GM10248 (cell line): ENCODE results near the gene LDB2.

Source experiments
- CTCF ChIA-PET: fragments of 300-600 bp; sonication (Branson Sonifier 250); formaldehyde crosslinking; extraction: SDS; loops from one replicate; lab custom pipeline; 2021; ENCODE audit warnings: antibody characterized with exemption; lab: Yijun Ruan, JAX
- POLR2A ChIA-PET: fragments of 350-650 bp; sonication (Branson Sonifier 250); formaldehyde crosslinking; extraction: SDS; loops from one replicate; lab custom pipeline; 2020; ENCODE audit warnings: antibody characterized with exemption; lab: Yijun Ruan, JAX
- DNase-seq: peaks from one replicate; pipeline ENCODE4 v3.0.0; 2012; ENCODE audit errors: extremely low spot score
- TF ChIP-seq, protein P1 (sequence below): IDR thresholded peaks from 2 replicates; pipeline ENCODE4 v1.5.1; 2012; ENCODE audit warnings: mild to moderate bottlenecking, low read depth; ENCODE audit errors: extremely low read depth, missing control alignments, control extremely low read depth

Gene LDB2

DNA sequence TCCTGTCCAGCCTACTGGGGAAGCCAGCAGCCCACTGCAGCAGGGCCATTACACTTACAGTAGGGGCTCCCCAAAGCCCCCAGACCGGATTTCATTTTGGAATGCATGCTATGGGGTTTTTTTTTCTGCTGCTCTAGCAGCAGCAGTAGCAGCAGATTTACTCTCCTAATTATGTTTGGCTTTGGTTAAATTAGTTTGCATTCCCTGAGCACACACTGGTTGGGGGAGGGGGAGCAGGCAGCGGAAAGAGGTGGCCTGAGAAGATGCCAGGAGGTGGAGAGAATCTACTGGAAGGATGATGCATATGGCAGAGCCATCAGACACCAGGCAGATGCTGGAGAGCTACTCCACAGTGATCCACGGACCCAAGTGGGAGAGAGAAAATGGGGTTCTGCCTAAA, 109.6 kb downstream of the LDB2 start:
- ChIA-PET CTCF (no interaction called here), POLR2A (no interaction called here)
- no peak for DNase-seq
- TF ChIP-seq, protein P1, sequence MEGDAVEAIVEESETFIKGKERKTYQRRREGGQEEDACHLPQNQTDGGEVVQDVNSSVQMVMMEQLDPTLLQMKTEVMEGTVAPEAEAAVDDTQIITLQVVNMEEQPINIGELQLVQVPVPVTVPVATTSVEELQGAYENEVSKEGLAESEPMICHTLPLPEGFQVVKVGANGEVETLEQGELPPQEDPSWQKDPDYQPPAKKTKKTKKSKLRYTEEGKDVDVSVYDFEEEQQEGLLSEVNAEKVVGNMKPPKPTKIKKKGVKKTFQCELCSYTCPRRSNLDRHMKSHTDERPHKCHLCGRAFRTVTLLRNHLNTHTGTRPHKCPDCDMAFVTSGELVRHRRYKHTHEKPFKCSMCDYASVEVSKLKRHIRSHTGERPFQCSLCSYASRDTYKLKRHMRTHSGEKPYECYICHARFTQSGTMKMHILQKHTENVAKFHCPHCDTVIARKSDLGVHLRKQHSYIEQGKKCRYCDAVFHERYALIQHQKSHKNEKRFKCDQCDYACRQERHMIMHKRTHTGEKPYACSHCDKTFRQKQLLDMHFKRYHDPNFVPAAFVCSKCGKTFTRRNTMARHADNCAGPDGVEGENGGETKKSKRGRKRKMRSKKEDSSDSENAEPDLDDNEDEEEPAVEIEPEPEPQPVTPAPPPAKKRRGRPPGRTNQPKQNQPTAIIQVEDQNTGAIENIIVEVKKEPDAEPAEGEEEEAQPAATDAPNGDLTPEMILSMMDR: no peak

GRCh38 chr4:16785793-16786527, 112.5 kb downstream of the LDB2 start:
- TF ChIP-seq, protein P1: no peak
- no peak for DNase-seq
- POLR2A ChIA-PET: no interaction called here
- CTCF ChIA-PET: interaction anchor here (1.2 kb wide), 1 partner anchor 8 kb away, joined by 3 read pairs; no protein-coding TSS in a partner anchor

DNA sequence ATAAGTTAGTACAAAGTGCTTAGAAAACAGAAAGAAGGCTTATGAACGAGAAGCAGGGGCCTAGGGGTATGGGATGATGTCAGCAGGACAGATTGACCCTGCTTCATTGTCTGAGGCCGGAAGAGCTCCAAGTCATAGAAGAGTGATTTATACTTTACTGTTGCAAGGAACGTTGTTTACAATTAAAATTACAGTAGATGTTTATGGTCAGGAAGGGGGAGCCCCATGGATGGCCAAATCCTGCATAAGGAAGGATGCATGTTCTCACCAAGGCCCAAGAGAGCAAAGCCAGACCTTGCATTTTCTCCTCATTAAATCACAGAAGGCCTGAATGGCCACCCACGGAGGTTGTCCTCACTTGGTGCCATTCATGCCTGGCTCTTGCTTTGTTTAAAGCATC, 115.3 kb downstream of the LDB2 start:
- no peak for DNase-seq
- CTCF ChIA-PET: no interaction called here
- TF ChIP-seq, protein P1: no peak
- POLR2A ChIA-PET: no interaction called here

- POLR2A ChIA-PET: no interaction called here
- no peak for DNase-seq
- TF ChIP-seq, protein P1: no peak
- CTCF ChIA-PET: no interaction called here
Measured at GRCh38 chr4:16779028-16779675, 119.3 kb downstream of the LDB2 start.

DNA sequence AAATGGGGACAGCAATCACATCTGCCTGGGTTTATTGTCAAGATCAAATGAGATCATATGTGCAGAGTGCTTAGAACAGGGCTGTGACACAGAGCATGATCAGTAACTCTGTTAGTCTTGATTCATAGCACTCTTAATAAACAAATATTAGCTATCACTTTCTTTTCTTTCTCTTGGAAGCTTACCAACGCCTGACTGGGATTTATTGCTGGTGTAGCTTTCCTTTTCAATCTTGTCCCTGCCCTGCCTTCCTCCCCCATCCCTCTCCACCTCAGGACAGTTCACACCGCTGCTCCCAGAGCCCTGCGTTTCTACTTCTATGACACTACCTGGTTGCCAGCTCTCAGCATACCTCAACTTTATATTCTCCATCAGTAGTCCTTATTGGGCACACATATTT, 120.7 kb downstream of the LDB2 start:
- ChIA-PET CTCF (no interaction called here), POLR2A (no interaction called here)
- DNase-seq: no peak
- TF ChIP-seq, protein P1: no peak

GRCh38 chr4:16775411-16776154, 122.9 kb downstream of the LDB2 start:
- no peak for DNase-seq
- TF ChIP-seq, protein P1: no peak
- CTCF ChIA-PET: interaction anchor here (1.3 to 1.5 kb wide), 2 partner anchors 11 to 31 kb away, joined by 3 read pairs; no protein-coding TSS in a partner anchor
- POLR2A ChIA-PET: no interaction called here
